Lung (tissue), 12 donors: Measurements from ENCODE around the gene TRIM45. TPM values are rescaled to one million over a fixed set of nuclear protein-coding genes. Genes with fewer than 3 reads are reported as not detected.
"Not testable (repeated sequence)": the region's sequence is repeated elsewhere in the genome, so short reads cannot be mapped to it uniquely, and the experiment has no call there.

Source experiments
- ATAC-seq: fragments of 200-7000 bp; cut with Tn5 transposase; one replicate; pipeline ENCODE4 v1.9.1; 2020; ENCODE audit warnings: moderate number of reproducible peaks; ENCODE audit not compliant: insufficient read depth, low FRiP score
- DNase-seq, 3 donors: peaks; one replicate each; pipeline ENCODE4 v3.0.0-alpha.2; 2013 to 2017
- H3K27ac ChIP-seq, 2 donors: one replicate each; pipeline ENCODE4 v1.5.1; 2013; ENCODE audit warnings: mild to moderate bottlenecking in 2 of 2, moderate library complexity in 2 of 2, control low read depth in 1 of 2, inconsistent platforms in 1 of 2, low read depth in 1 of 2, low read length in 1 of 2
- H3K27me3 ChIP-seq, 3 donors: one replicate each; pipeline ENCODE4 v1.5.1; 2013; ENCODE audit warnings: low read length in 2 of 3; ENCODE audit not compliant: control insufficient read depth in 3 of 3, insufficient read depth in 3 of 3
- H3K36me3 ChIP-seq, 4 donors: one replicate each; pipeline ENCODE4 v1.5.1; 2013; ENCODE audit warnings: low read length in 4 of 4, mild to moderate bottlenecking in 1 of 4, moderate library complexity in 1 of 4; ENCODE audit not compliant: control insufficient read depth in 4 of 4, insufficient read depth in 4 of 4
- H3K4me1 ChIP-seq, 5 donors: one replicate each; pipeline ENCODE4 v1.5.1; 2013; ENCODE audit warnings: low read length in 5 of 5, mild to moderate bottlenecking in 2 of 5, moderate library complexity in 1 of 5; ENCODE audit not compliant: control insufficient read depth in 5 of 5, insufficient read depth in 5 of 5
- H3K4me3 ChIP-seq: one replicate; pipeline ENCODE4 v1.5.1; 2013; ENCODE audit warnings: mild to moderate bottlenecking, control low read depth, moderate library complexity
- H3K9ac ChIP-seq, 2 donors: one replicate each; pipeline ENCODE4 v1.5.1; 2013; ENCODE audit warnings: low read length in 2 of 2, control low read depth in 1 of 2; ENCODE audit not compliant: insufficient read depth in 1 of 2
- H3K9me3 ChIP-seq, 4 donors: one replicate each; pipeline ENCODE4 v1.5.1; 2013; ENCODE audit warnings: low read length in 3 of 4, mild to moderate bottlenecking in 1 of 4, moderate library complexity in 1 of 4; ENCODE audit not compliant: control insufficient read depth in 4 of 4, insufficient read depth in 3 of 4
- WGBS, 2 donors: extraction: QIAGEN DNeasy Blood & Tissue Kit; methylation state at CpG; one replicate each; pipeline ENCODE4 v1.1.7; 2013; 5-methylcytosine and 5-hydroxymethylcytosine counted together
- polyA plus RNA-seq, 2 donors: library from polyadenylated mRNA; stranded (reverse); fragments of 200-250 nt; gene quantifications; one replicate each; pipeline ENCODE4 v1.2.1, GENCODE V29; 2013
- total RNA-seq, 2 donors: library from RNA; depleted of rRNA in 1 of 2; stranded (reverse); fragments of >200 nt in 1 of 2; gene quantifications; one replicate each; pipeline ENCODE4 v1.2.1, GENCODE V29; 2014 to 2021
- TF ChIP-seq, protein P1 (sequence below): IDR thresholded peaks from 2 replicates; pipeline ENCODE4 v1.5.1; 2012; ENCODE audit warnings: mild to moderate bottlenecking; ENCODE audit errors: control extremely low read depth, extremely low read depth
- donor health status: control.
- donor health status: control.
- donor health status: Bipolar disorder and iron deficiency.
- donor health status: healthy.
- donor health status: DM: yes; HTN: yes; CAD: no.

TRIM45 gene
- total and polyA plus RNA-seq, 4 donors: 0.41 to 6.0 (median 3.0) TPM

DNA sequence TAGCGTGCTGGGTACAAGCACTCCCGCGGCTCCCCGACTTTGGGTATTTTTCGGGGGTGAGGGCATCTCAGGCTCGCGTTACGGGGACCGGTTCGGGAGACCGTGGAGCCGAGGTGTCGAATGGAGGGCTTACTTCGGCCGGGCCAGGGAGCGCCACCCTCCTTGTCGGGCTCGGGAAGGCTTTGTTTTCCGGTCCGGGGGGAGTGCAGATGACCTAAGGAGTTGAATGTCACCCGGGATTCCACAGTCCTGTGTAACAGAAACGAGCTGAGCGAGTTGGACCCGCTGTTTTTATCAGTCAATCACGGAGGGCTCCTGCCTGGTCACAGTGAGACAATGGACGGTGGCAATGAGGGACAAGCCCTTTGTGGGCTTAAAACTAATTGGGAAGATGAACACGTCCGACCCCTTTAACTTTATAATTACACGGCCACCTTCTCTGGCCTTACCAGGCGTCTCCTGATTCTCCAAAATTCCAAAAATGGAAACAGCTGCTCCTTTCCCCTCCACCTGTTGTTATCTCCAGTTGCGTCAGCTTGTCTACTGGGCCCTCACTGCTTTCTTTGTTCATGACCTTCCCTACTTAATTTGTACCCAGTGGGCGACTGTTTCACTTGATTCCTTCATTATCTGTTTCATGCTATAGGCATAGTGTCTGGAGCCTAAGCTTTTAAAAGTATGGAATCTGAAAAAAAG, 929 bp upstream of the TRIM45 start:
- Histone ChIP-seq H3K4me1 (peaks cover 0 to 20% (median 2%) of the 10 kb centered on the region in 5 donors), H3K4me3 (no peak overlapping the region), H3K9ac (peak overlapping the region in 1 of 2 donors; percentile 51), H3K27me3 (no peaks in the 10 kb centered on the region), H3K27ac (peak overlapping the region; percentile 86 to 91), H3K9me3 (no peaks in the 10 kb centered on the region), H3K36me3 (no peaks in the 10 kb centered on the region)
- DNase-seq: no peak
- TF ChIP-seq, protein P1, sequence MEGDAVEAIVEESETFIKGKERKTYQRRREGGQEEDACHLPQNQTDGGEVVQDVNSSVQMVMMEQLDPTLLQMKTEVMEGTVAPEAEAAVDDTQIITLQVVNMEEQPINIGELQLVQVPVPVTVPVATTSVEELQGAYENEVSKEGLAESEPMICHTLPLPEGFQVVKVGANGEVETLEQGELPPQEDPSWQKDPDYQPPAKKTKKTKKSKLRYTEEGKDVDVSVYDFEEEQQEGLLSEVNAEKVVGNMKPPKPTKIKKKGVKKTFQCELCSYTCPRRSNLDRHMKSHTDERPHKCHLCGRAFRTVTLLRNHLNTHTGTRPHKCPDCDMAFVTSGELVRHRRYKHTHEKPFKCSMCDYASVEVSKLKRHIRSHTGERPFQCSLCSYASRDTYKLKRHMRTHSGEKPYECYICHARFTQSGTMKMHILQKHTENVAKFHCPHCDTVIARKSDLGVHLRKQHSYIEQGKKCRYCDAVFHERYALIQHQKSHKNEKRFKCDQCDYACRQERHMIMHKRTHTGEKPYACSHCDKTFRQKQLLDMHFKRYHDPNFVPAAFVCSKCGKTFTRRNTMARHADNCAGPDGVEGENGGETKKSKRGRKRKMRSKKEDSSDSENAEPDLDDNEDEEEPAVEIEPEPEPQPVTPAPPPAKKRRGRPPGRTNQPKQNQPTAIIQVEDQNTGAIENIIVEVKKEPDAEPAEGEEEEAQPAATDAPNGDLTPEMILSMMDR: no peak
- ATAC-seq: no peak
- 31 to 32% methylated on average over 32 of the region's 32 CpGs for WGBS, 2 donors

DNA sequence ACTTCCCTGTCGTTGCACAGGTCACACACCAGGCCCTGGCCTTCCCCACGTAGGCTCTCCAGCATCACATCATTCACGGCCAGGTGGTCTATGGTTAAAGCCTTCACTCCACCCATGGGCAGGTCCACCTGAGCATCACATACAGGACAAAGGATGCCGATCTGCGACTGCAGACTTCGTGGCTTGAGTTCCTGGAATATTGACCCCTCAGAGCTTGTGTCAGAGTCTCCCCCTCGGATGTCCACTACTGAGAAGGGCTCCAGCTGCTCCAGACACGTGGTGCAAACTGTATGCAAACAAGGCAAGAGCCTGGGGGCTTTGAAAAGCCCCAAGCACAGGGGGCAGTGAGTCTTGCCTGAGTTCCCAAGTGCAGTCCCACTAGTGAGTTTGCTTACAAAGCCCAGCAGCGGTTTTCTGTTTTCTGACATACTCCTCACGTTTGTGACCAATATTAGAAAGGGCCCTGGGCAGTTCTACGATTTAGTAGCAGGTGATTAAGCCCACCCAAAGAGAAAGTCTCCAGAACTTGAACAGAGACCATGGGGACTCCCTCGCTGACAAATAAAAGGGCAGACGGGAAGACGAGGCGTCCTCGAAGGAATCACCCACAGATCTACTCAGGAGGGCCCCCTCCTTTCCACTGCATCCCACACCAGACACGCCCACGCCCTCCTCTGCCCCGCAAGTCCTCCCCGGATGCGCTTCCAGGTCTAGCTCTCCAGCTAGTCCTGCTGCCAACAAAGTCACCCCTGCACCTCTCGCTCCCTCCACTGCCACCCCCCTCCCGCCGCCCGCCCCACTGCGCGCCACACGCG, 568 bp downstream of the TRIM45 start:
- TF ChIP-seq, protein P1: no peak
- no peaks in the 10 kb centered on the region for H3K36me3 ChIP-seq
- peak overlapping the region; percentile 52 for H3K4me3 ChIP-seq
- WGBS, 2 donors: 17% methylated on average over 29 of the region's 29 CpGs
- peaks cover 0 to 20% (median 2%) of the 10 kb centered on the region in 5 donors for H3K4me1 ChIP-seq
- peak in 2 of 3 donors; percentile 39 to 78 for DNase-seq
- peak overlapping the region in 1 of 2 donors; percentile 79 for H3K9ac ChIP-seq
- H3K27ac ChIP-seq: peak overlapping the region; percentile 57 to 75
- no peaks in the 10 kb centered on the region for H3K27me3 ChIP-seq
- peak; percentile 37 for ATAC-seq
- H3K9me3 ChIP-seq: no peaks in the 10 kb centered on the region

- not testable (repeated sequence) for H3K36me3 ChIP-seq, H3K9me3 ChIP-seq, H3K27ac ChIP-seq, ATAC-seq, DNase-seq, H3K27me3 ChIP-seq, H3K4me3 ChIP-seq, H3K9ac ChIP-seq
- 97 to 98% methylated on average over 10 of the region's 10 CpGs for WGBS, 2 donors
- H3K4me1 ChIP-seq: peaks cover 0 to 20% (median 2%) of the 10 kb centered on the region in 5 donors
Observed at GRCh38 chr1:117119144-117119543, 2.4 kb downstream of the TRIM45 start.

DNA sequence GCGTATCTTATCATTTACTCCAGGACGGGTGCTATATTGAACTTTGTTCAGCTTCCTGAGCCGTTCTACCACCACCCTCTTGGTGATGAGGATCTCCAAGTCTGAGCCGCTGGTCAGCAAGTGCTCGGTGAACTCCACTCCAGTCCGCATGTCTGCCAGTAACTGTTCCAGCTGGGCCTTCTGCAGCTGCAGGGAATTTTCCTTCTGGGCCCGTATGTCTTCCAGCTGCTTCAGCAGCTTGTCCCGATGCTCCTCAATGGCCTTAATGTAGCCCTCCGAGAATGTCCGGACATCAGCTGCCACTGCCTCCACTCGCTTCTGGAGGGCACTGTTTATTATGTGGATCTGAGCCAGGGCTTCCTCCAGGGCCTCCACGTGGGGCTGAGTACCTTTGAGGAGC, 3.4 kb downstream of the TRIM45 start:
- TF ChIP-seq, protein P1: no peak
- DNase-seq (no peak), ATAC-seq (no peak)
- Histone ChIP-seq H3K4me1 (peaks cover 0 to 20% (median 2%) of the 10 kb centered on the region in 5 donors), H3K36me3 (peaks cover 0 to 10% (median 2%) of the 10 kb centered on the region in 4 donors), H3K4me3 (no peak overlapping the region), H3K9me3 (no peaks in the 10 kb centered on the region), H3K27me3 (no peaks in the 10 kb centered on the region), H3K9ac (no peak overlapping the region), H3K27ac (no peak overlapping the region)
- WGBS, 2 donors: 81 to 87% methylated on average over 12 of the region's 12 CpGs
